H1 (cell line): ENCODE measurements around the gene CABP2. TPM values are rescaled to one million over a fixed set of nuclear protein-coding genes. Genes with fewer than 3 reads are reported as not detected.

Experiments used
- CTCF ChIA-PET: fragments of 300-600 bp; sonication (Branson Sonifier 250); formaldehyde crosslinking; loops from one replicate; lab custom pipeline; 2021; ENCODE audit not compliant: partially characterized antibody; lab: Charles Lee
- POLR2A ChIA-PET: fragments of 300-600 bp; sonication (Branson Sonifier 250); formaldehyde crosslinking; loops from one replicate; lab custom pipeline; 2021; ENCODE audit warnings: inconsistent platforms; ENCODE audit not compliant: partially characterized antibody; lab: Charles Lee
- DNase-seq, 2 experiments: peaks; one replicate each; pipeline versions ENCODE4 v3.0.0 to v3.0.0-alpha.2; 2010 to 2022; ENCODE audit warnings: low spot score in 2 of 2, low read depth in 1 of 2, mixed read lengths in 1 of 2
- FAIRE-seq: peaks from 2 replicates; lab custom pipeline; 2011; peaks lifted over from hg19 to GRCh38; lab: Jason Lieb, UNC
- H2AFZ ChIP-seq: 2 replicates; pipeline ENCODE4 v1.8.1; 2012; ENCODE audit warnings: low read length, inconsistent platforms
- H2AK5ac ChIP-seq: 2 replicates; pipeline ENCODE4 v1.6.1; 2013; ENCODE audit warnings: low read depth, low read length
- H2BK120ac ChIP-seq: replicated peaks from 2 replicates; pipeline ENCODE3; 2013; ENCODE audit warnings: low read depth, low read length, inconsistent platforms
- H2BK12ac ChIP-seq: 2 replicates; pipeline ENCODE4 v1.6.1; 2013; ENCODE audit warnings: low read depth, low read length
- H2BK15ac ChIP-seq: 2 replicates; pipeline ENCODE4 v1.6.1; 2013; ENCODE audit warnings: low read length
- H2BK20ac ChIP-seq: 2 replicates; pipeline ENCODE4 v1.6.1; 2013; ENCODE audit warnings: low read length
- H2BK5ac ChIP-seq: 2 replicates; pipeline ENCODE4 v1.6.1; 2013; ENCODE audit warnings: low read depth, low read length
- H3K14ac ChIP-seq: 2 replicates; pipeline ENCODE4 v1.6.1; 2013; ENCODE audit warnings: inconsistent platforms; ENCODE audit not compliant: insufficient read length
- H3K18ac ChIP-seq: 2 replicates; pipeline ENCODE4 v1.6.1; 2013; ENCODE audit warnings: low read length; ENCODE audit errors: extremely low read depth
- H3K23ac ChIP-seq: 2 replicates; pipeline ENCODE4 v1.6.1; 2013; ENCODE audit warnings: inconsistent platforms; ENCODE audit not compliant: insufficient read length
- H3K23me2 ChIP-seq: 2 replicates; pipeline ENCODE4 v1.6.1; 2013; ENCODE audit warnings: low read depth, low read length
- H3K27ac ChIP-seq: 2 replicates; pipeline ENCODE4 v1.6.1; 2011; ENCODE audit warnings: low read depth, low read length, inconsistent platforms
- H3K27me3 ChIP-seq, 4 experiments: replicated peaks in 1 of 4; 1 replicate in 1 of 4; 2 replicates in 3 of 4; pipeline versions ENCODE4 v1.6.1 to v1.8.1; 2011 to 2013; ENCODE audit warnings: low read length in 3 of 4, mild to moderate bottlenecking in 3 of 4, inconsistent platforms in 2 of 4, mixed read lengths in 2 of 4, moderate library complexity in 1 of 4; ENCODE audit not compliant: control insufficient read depth in 3 of 4, insufficient read depth in 3 of 4; ENCODE audit errors: extremely low read depth in 1 of 4
- H3K36me3 ChIP-seq, 4 experiments: 2 replicates each; pipeline versions ENCODE4 v1.6.1 to v1.8.1; 2011 to 2013; ENCODE audit warnings: mild to moderate bottlenecking in 4 of 4, low read length in 3 of 4, moderate library complexity in 2 of 4, control low read depth in 1 of 4, inconsistent platforms in 1 of 4; ENCODE audit not compliant: insufficient read depth in 4 of 4, control insufficient read depth in 2 of 4
- H3K4ac ChIP-seq: replicated peaks from 2 replicates; pipeline ENCODE3; 2013; ENCODE audit warnings: low read length, low read depth, mixed read lengths, inconsistent platforms; ENCODE audit not compliant: insufficient read length
- H3K4me1 ChIP-seq, 4 experiments: replicated peaks in 1 of 4; 1 replicate in 1 of 4; 2 replicates in 3 of 4; pipeline versions ENCODE4 v1.6.1 to v1.8.1; 2011 to 2013; ENCODE audit warnings: low read length in 3 of 4, inconsistent platforms in 2 of 4, mixed read lengths in 1 of 4; ENCODE audit not compliant: insufficient read depth in 4 of 4, control insufficient read depth in 3 of 4
- H3K4me2 ChIP-seq, 2 experiments: 2 replicates each; pipeline versions ENCODE4 v1.6.1 to v1.8.1; 2011 to 2013; ENCODE audit warnings: low read depth in 2 of 2, low read length in 2 of 2, control low read depth in 1 of 2, inconsistent platforms in 1 of 2, mild to moderate bottlenecking in 1 of 2; ENCODE audit not compliant: insufficient read depth in 1 of 2
- H3K4me3 ChIP-seq, 4 experiments: fragments of 200-600, 300-600 bp in 1 of 4; sonication (generic), shearing (Covaris generic), sonication (Bioruptor Twin) in 1 of 4; 2 replicates each; pipeline versions ENCODE4 v1.5.1 to v1.8.1; 2011 to 2016; ENCODE audit warnings: low read length in 4 of 4, low read depth in 3 of 4, control low read depth in 2 of 4, inconsistent platforms in 2 of 4, mild to moderate bottlenecking in 2 of 4, mixed read lengths in 1 of 4, moderate library complexity in 1 of 4; ENCODE audit not compliant: insufficient read depth in 2 of 4; ENCODE audit errors: extremely low read depth in 1 of 4
- H3K56ac ChIP-seq: replicated peaks from 2 replicates; pipeline ENCODE3; 2013; ENCODE audit warnings: low read depth, mild to moderate bottlenecking, mixed read lengths, low read length, inconsistent platforms; ENCODE audit not compliant: insufficient read length
- H3K79me1 ChIP-seq: 2 replicates; pipeline ENCODE4 v1.6.1; 2013; ENCODE audit warnings: low read depth, low read length, control low read depth
- H3K79me2 ChIP-seq, 2 experiments: 2 replicates each; pipeline versions ENCODE4 v1.6.1 to v1.8.1; 2012 to 2013; ENCODE audit warnings: low read length in 2 of 2, mild to moderate bottlenecking in 2 of 2, inconsistent platforms in 1 of 2; ENCODE audit not compliant: insufficient read depth in 2 of 2, control insufficient read depth in 1 of 2
- H3K9ac ChIP-seq, 4 experiments: replicated peaks in 1 of 4; 1 replicate in 1 of 4; 2 replicates in 3 of 4; pipeline versions ENCODE4 v1.6.1 to v1.8.1; 2011 to 2013; ENCODE audit warnings: low read depth in 3 of 4, low read length in 3 of 4, control low read depth in 2 of 4, mild to moderate bottlenecking in 2 of 4, moderate library complexity in 2 of 4, inconsistent platforms in 1 of 4; ENCODE audit errors: extremely low read depth in 1 of 4
- H3K9me3 ChIP-seq, 2 experiments: 2 replicates each; pipeline versions ENCODE4 v1.6.1 to v1.8.1; 2012 to 2013; ENCODE audit warnings: mild to moderate bottlenecking in 2 of 2, moderate library complexity in 2 of 2, control low read depth in 1 of 2, inconsistent platforms in 1 of 2, low read depth in 1 of 2, low read length in 1 of 2, mixed read lengths in 1 of 2; ENCODE audit not compliant: insufficient read depth in 2 of 2
- H4K20me1 ChIP-seq, 2 experiments: replicated peaks in 1 of 2; 2 replicates each; pipeline versions ENCODE3 to v1.8.1; 2011 to 2013; ENCODE audit warnings: inconsistent platforms in 2 of 2, low read length in 2 of 2, mild to moderate bottlenecking in 1 of 2; ENCODE audit not compliant: insufficient read depth in 2 of 2, control insufficient read depth in 1 of 2
- H4K5ac ChIP-seq: 2 replicates; pipeline ENCODE4 v1.6.1; 2013; ENCODE audit warnings: low read length, low read depth, mixed read lengths, inconsistent platforms; ENCODE audit not compliant: insufficient read length
- H4K8ac ChIP-seq: 2 replicates; pipeline ENCODE4 v1.8.0; 2013; ENCODE audit warnings: mild to moderate bottlenecking, moderate library complexity, low read length, inconsistent platforms; ENCODE audit not compliant: insufficient read depth; ENCODE audit errors: extremely low read depth
- H4K91ac ChIP-seq: replicated peaks from 2 replicates; pipeline ENCODE3; 2013; ENCODE audit warnings: low read length, mixed read lengths, inconsistent platforms; ENCODE audit not compliant: insufficient read length
- ASH2L ChIP-seq: fragments of 200-600, 300-600 bp; sonication (generic); IDR thresholded peaks from one replicate; pipeline ENCODE4 v1.7.1; 2017; ENCODE audit warnings: low read length
- CHD2 ChIP-seq: IDR thresholded peaks from 2 replicates; pipeline ENCODE4 v1.6.1; 2012; ENCODE audit warnings: low read length, improper control_type of control experiment
- CREB1 ChIP-seq: IDR thresholded peaks from 2 replicates; pipeline ENCODE4 v1.6.1; 2012; ENCODE audit warnings: inconsistent platforms
- HDAC2 ChIP-seq, 2 experiments: fragments of 300-600 bp in 1 of 2; sonication (generic) in 1 of 2; IDR thresholded peaks; 2 replicates each; pipeline ENCODE4 v1.6.1; 2011 to 2012; ENCODE audit warnings: low read depth in 2 of 2, low read length in 2 of 2, mild to moderate bottlenecking in 2 of 2, moderate library complexity in 2 of 2, borderline replicate concordance in 1 of 2, inconsistent platforms in 1 of 2
- POLR2AphosphoS5 ChIP-seq: IDR thresholded peaks from 2 replicates; pipeline ENCODE4 v1.6.1; 2011; ENCODE audit warnings: low read depth, low read length
- SAP30 ChIP-seq: fragments of 300-600 bp; sonication (generic); IDR thresholded peaks from 2 replicates; pipeline ENCODE4 v1.7.1; 2012; ENCODE audit warnings: low read length, moderate library complexity, mild to moderate bottlenecking, inconsistent platforms; ENCODE audit not compliant: insufficient read depth, insufficient replicate concordance
- SIX5 ChIP-seq: IDR thresholded peaks from 2 replicates; pipeline ENCODE4 v1.6.1; 2011; ENCODE audit warnings: mild to moderate bottlenecking, low read depth, low read length
- WGBS, 2 experiments: shearing (Covaris generic) in 1 of 2; methylation state at CpG; one replicate each; pipeline versions ENCODE4 v1.1.6 to v1.1.7; 2013 to 2015; ENCODE audit warnings: low lambda C conversion rate in 2 of 2, mixed read lengths in 2 of 2, inconsistent platforms in 1 of 2, low coverage in 1 of 2, missing lambda C conversion rate in 1 of 2; ENCODE audit not compliant: insufficient replicate concordance in 2 of 2, insufficient coverage in 1 of 2, insufficient read length in 1 of 2; ENCODE audit errors: extremely low coverage in 1 of 2, missing lambda C conversion rate in 1 of 2; 5-methylcytosine and 5-hydroxymethylcytosine counted together
- polyA plus RNA-seq, 7 experiments: library from polyadenylated mRNA; depleted of rRNA in 3 of 7; stranded (reverse) in 5 of 7; unstranded in 2 of 7; fragments of >200 nt in 5 of 7; fragments of 200-250 nt in 2 of 7; gene quantifications; 1 replicate in 5 of 7; 2 replicates in 1 of 7; 4 replicates in 1 of 7; pipeline versions ENCODE4 v1.2.1 to v1.2.3, GENCODE V29; 2011 to 2013; ENCODE audit warnings: missing spikeins in 2 of 7, mixed read lengths in 2 of 7
- total RNA-seq: library from RNA; stranded (reverse); fragmentation: NEBNext Ultra II Directional; extraction: Animal tissue kit (Norgen Biotek cat#: 25700); gene quantifications from 2 replicates; pipeline ENCODE4 v1.2.1, GENCODE V29; 2021
- TF ChIP-seq, protein P1 (sequence below): IDR thresholded peaks from 2 replicates; pipeline ENCODE4 v1.6.1; 2012; ENCODE audit warnings: low read length, inconsistent platforms
- TF ChIP-seq, protein P2 (sequence below): IDR thresholded peaks from 2 replicates; pipeline ENCODE4 v1.6.1; 2011; ENCODE audit warnings: low read length, improper control_type of control experiment

Gene CABP2
- total and polyA plus RNA-seq, 2 of the 8 experiments (the other 6 are each of a cell fraction or from before 2014, with no cell fraction given) = not detected

DNA sequence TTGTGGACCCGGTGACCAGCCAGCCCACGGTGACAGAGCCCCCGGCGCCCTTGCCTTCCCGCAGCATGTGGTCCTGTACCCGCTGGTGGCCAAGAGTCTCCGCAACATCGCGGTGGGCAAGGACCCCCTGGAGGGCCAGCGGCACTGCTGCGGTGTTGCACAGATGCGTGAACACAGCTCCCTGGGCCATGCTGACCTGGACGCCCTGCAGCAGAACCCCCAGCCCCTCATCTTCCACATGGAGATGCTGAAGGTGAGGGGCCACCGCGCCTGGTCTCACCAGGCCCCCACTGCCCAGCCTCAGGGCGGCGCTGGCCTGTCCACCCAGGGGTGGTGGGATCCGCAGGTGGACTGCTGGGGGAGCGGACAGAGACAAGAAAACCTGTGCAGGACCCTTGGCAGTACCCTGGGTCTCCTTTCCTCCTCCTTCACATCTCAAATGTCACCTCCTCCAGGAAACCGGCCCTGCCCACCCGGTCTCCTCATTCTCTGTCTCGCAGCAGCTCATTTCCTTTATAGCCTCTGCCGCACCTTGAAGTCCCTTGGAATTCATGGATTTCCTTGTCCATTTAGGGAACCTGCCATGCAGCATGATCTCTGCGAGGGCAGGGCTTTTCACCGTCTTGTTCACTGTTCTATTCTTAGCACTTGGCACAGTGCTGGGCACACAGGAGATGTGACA, 33.9 kb downstream of the CABP2 start:
- H3K4me1 ChIP-seq = peaks cover 0 to 4% (median 0%) of the 10 kb centered on the region in 4 experiments; a peak in 1 of 7 replicates
- H4K20me1 ChIP-seq = peaks cover 0 to 13% of the 10 kb centered on the region in 2 experiments
- no peak overlapping the region for H3K56ac ChIP-seq
- no peak overlapping the region for H4K5ac ChIP-seq
- peaks cover 2 to 21% (median 13%) of the 10 kb centered on the region in 4 experiments; a peak in 6 of 8 replicates for H3K36me3 ChIP-seq
- no peak overlapping the region for H4K91ac ChIP-seq
- no peak overlapping the region for H4K8ac ChIP-seq
- no peak overlapping the region for H3K23ac ChIP-seq
- no peaks in the 10 kb centered on the region for H3K79me2 ChIP-seq
- H3K4me3 ChIP-seq = no peak overlapping the region
- H3K4me2 ChIP-seq = no peak overlapping the region
- no peak overlapping the region for H3K14ac ChIP-seq
- no peaks in the 10 kb centered on the region for H3K79me1 ChIP-seq
- no peak overlapping the region for H2BK120ac ChIP-seq
- DNase-seq = no peak
- ChIA-PET CTCF (interaction anchor here (1.0 to 2.6 kb wide), 4 partner anchors 17 to 107 kb away, joined by 3 to 7 read pairs (median 4); partner anchors contain the start of gene PPP1CA), POLR2A (interaction anchor here (1.0 to 2.5 kb wide), 5 partner anchors 15 to 56 kb away, joined by 3 to 9 read pairs (median 3); partner anchors contain the start of genes PTPRCAP and TMEM134)
- H2AFZ ChIP-seq = no peak overlapping the region
- no peak overlapping the region for H3K9ac ChIP-seq
- no peak overlapping the region for H2BK15ac ChIP-seq
- no peaks in the 10 kb centered on the region for H3K27me3 ChIP-seq
- no peak overlapping the region for H2BK5ac ChIP-seq
- H3K9me3 ChIP-seq = no peaks in the 10 kb centered on the region
- H2BK20ac ChIP-seq = no peak overlapping the region
- FAIRE-seq = no peak
- H2BK12ac ChIP-seq = no peak overlapping the region
- H3K18ac ChIP-seq = no peak overlapping the region
- H2AK5ac ChIP-seq = no peak overlapping the region
- no peak overlapping the region for H3K27ac ChIP-seq
- no peaks in the 10 kb centered on the region for H3K23me2 ChIP-seq
- WGBS, 2 experiments = 87% methylated on average over 25 of the region's 25 CpGs; no CpG with 5 or more reads in 1 of the 2 experiments
- H3K4ac ChIP-seq = no peak overlapping the region
- TF ChIP-seq SIX5 (no peak), ASH2L (no peak), CREB1 (no peak), SAP30 (no peak), POLR2AphosphoS5 (no peak), CHD2 (no peak), HDAC2 (IDR thresholded peaks at IDR 0.05; ENCODE audit: borderline replicate concordance in 1 of 2, low read depth in 2 of 2, low read length in 2 of 2) (no peak)
- TF ChIP-seq, protein P1, sequence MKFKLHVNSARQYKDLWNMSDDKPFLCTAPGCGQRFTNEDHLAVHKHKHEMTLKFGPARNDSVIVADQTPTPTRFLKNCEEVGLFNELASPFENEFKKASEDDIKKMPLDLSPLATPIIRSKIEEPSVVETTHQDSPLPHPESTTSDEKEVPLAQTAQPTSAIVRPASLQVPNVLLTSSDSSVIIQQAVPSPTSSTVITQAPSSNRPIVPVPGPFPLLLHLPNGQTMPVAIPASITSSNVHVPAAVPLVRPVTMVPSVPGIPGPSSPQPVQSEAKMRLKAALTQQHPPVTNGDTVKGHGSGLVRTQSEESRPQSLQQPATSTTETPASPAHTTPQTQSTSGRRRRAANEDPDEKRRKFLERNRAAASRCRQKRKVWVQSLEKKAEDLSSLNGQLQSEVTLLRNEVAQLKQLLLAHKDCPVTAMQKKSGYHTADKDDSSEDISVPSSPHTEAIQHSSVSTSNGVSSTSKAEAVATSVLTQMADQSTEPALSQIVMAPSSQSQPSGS = no peak
- TF ChIP-seq, protein P2, sequence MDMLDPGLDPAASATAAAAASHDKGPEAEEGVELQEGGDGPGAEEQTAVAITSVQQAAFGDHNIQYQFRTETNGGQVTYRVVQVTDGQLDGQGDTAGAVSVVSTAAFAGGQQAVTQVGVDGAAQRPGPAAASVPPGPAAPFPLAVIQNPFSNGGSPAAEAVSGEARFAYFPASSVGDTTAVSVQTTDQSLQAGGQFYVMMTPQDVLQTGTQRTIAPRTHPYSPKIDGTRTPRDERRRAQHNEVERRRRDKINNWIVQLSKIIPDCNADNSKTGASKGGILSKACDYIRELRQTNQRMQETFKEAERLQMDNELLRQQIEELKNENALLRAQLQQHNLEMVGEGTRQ = no peak
